GM18867 (cell line): Measurements from ENCODE around the gene ERC2.
A peak's percentile ranks its signal among the peaks of the same experiment; 100 is the strongest.
"Not testable (repeated sequence)": the region's sequence is repeated elsewhere in the genome, so short reads cannot be mapped to it uniquely, and the experiment has no call there.

Experiments
- ATAC-seq: cut with Tn5 transposase; IDR thresholded peaks from one replicate; pipeline ENCODE4 v1.9.1; 2021; ENCODE audit warnings: mild to moderate bottlenecking, moderate library complexity; ENCODE audit not compliant: unreplicated experiment

Gene ERC2

GRCh38 chr3:56468184-56469106 lies at the start of gene ERC2:
Gene ERC2, minus strand, starts transcription at chr3:56468467.
- no peak for ATAC-seq

GRCh38 chr3:56502738-56503137 lies 34.5 kb upstream of the ERC2 start:
- no peak for ATAC-seq

- ATAC-seq, result not testable (repeated sequence)
Observed at GRCh38 chr3:56496376-56496775, 28.1 kb upstream of the ERC2 start.

- ATAC-seq, result peak; percentile 88
Observed at GRCh38 chr3:56494679-56495322, 26.5 kb upstream of the ERC2 start.

- ATAC-seq, result no peak
Observed at GRCh38 chr3:56491566-56491965, 23.3 kb upstream of the ERC2 start.

- ATAC-seq, result no peak
Observed at GRCh38 chr3:56488812-56489600, 20.7 kb upstream of the ERC2 start.

GRCh38 chr3:56484525-56485032 lies 16.3 kb upstream of the ERC2 start:
- no peak for ATAC-seq

- ATAC-seq, result no peak
Observed at GRCh38 chr3:56484122-56484521, 15.9 kb upstream of the ERC2 start.

- ATAC-seq, result no peak
Observed at GRCh38 chr3:56477646-56478045, 9.4 kb upstream of the ERC2 start.

GRCh38 chr3:56476771-56477170 lies 8.5 kb upstream of the ERC2 start:
- no peak for ATAC-seq

GRCh38 chr3:56471771-56472170 lies 3.5 kb upstream of the ERC2 start:
- ATAC-seq, result no peak

- no peak for ATAC-seq
Observed at GRCh38 chr3:56469141-56469540, 874 bp upstream of the ERC2 start.

- no peak for ATAC-seq
Observed at GRCh38 chr3:56467801-56468183, 475 bp downstream of the ERC2 start.

GRCh38 chr3:56467108-56467507 lies 1.2 kb downstream of the ERC2 start:
- no peak for ATAC-seq

- no peak for ATAC-seq
Observed at GRCh38 chr3:56459719-56460118, 8.5 kb downstream of the ERC2 start.

GRCh38 chr3:56459104-56459496 lies 9.2 kb downstream of the ERC2 start:
- no peak for ATAC-seq

- no peak for ATAC-seq
Observed at GRCh38 chr3:56458496-56459103, 9.7 kb downstream of the ERC2 start.

GRCh38 chr3:56456117-56456516 lies 12.2 kb downstream of the ERC2 start:
- no peak for ATAC-seq

GRCh38 chr3:56453011-56453410 lies 15.3 kb downstream of the ERC2 start:
- ATAC-seq, result no peak

- ATAC-seq, result no peak
Observed at GRCh38 chr3:56452085-56452484, 16.2 kb downstream of the ERC2 start.

- ATAC-seq, result no peak
Observed at GRCh38 chr3:56443372-56443771, 24.9 kb downstream of the ERC2 start.
